HepG2 (cell line): ENCODE results near the gene SLC24A4. TPM values are rescaled to one million over a fixed set of nuclear protein-coding genes. Genes with fewer than 3 reads are reported as not detected.

ENCODE experiments used
- ATAC-seq: fragments of 200-7000 bp; cut with Tn5 transposase; 3 replicates; pipeline ENCODE4 v1.9.1; 2020; ENCODE audit warnings: mild to moderate bottlenecking, moderate library complexity
- BruUV-seq: library from RNA; stranded (reverse); fragments of 400-500 nt; replicated peaks from 2 replicates; lab custom pipeline; 2021; lab: Mats Ljungman, UMichigan
- CTCF ChIA-PET: fragments of 300-600 bp; formaldehyde crosslinking; extraction: SDS; loops from one replicate; lab custom pipeline; 2021; ENCODE audit warnings: low total read pairs, inconsistent platforms, low intra/inter-chr PET ratio; lab: Yijun Ruan, JAX
- POLR2A ChIA-PET: fragments of 350-600 bp; sonication (Branson Sonifier 250); formaldehyde crosslinking; loops from one replicate; lab custom pipeline; 2020; ENCODE audit warnings: antibody characterized with exemption, inconsistent platforms; lab: Yijun Ruan, JAX
- DNase-seq: peaks from one replicate; pipeline ENCODE4 v3.0.0-alpha.2; 2015; ENCODE audit warnings: low spot score
- FAIRE-seq: peaks from 3 replicates; lab custom pipeline; 2011; peaks lifted over from hg19 to GRCh38; lab: Jason Lieb, UNC
- H2AFZ ChIP-seq: one replicate; pipeline ENCODE4 v1.6.1; 2011; ENCODE audit warnings: low read length, inconsistent platforms
- H3K27ac ChIP-seq: fragments of 300-600 bp; 3 replicates; pipeline ENCODE4 v1.8.0; 2011; ENCODE audit warnings: mixed run types, mild to moderate bottlenecking, mixed read lengths, low read length, inconsistent platforms; ENCODE audit not compliant: insufficient read depth; ENCODE audit errors: extremely low read length
- H3K27me3 ChIP-seq, 2 experiments: fragments of 200-600 bp in 1 of 2; 2 replicates in 1 of 2; 3 replicates in 1 of 2; pipeline versions ENCODE4 v1.6.0 to v1.8.0; 2011; ENCODE audit warnings: low read length in 2 of 2, mild to moderate bottlenecking in 2 of 2, moderate library complexity in 2 of 2, inconsistent platforms in 1 of 2; ENCODE audit not compliant: insufficient read depth in 2 of 2, control insufficient read depth in 1 of 2
- H3K36me3 ChIP-seq, 2 experiments: fragments of 200-600 bp in 1 of 2; replicated peaks in 1 of 2; 2 replicates in 1 of 2; 3 replicates in 1 of 2; pipeline versions ENCODE4 v1.5.1 to v1.8.0; 2011; ENCODE audit warnings: low read length in 2 of 2, inconsistent platforms in 1 of 2; ENCODE audit not compliant: insufficient read depth in 2 of 2, control insufficient read depth in 1 of 2
- H3K4me1 ChIP-seq: 2 replicates; pipeline ENCODE4 v1.5.1; 2012; ENCODE audit warnings: low read length, inconsistent platforms; ENCODE audit not compliant: insufficient read depth
- H3K4me2 ChIP-seq: 2 replicates; pipeline ENCODE4 v1.6.0; 2011; ENCODE audit warnings: low read depth, low read length, inconsistent platforms
- H3K4me3 ChIP-seq, 3 experiments: fragments of 200-600 bp in 1 of 3; sonication (generic), shearing (Covaris generic) in 1 of 3; replicated peaks in 1 of 3; 2 replicates each; pipeline ENCODE4 v1.5.1; 2011 to 2016; ENCODE audit warnings: low read length in 3 of 3, inconsistent platforms in 2 of 3, low read depth in 2 of 3, mild to moderate bottlenecking in 2 of 3, control low read depth in 1 of 3, mixed read lengths in 1 of 3; ENCODE audit not compliant: insufficient read depth in 1 of 3
- H3K79me2 ChIP-seq: one replicate; pipeline ENCODE4 v1.6.1; 2011; ENCODE audit warnings: low read length, inconsistent platforms; ENCODE audit not compliant: insufficient read depth
- H3K9ac ChIP-seq: 2 replicates; pipeline ENCODE4 v1.6.0; 2011; ENCODE audit warnings: mild to moderate bottlenecking, low read depth, low read length, inconsistent platforms; ENCODE audit not compliant: insufficient read depth
- H3K9me3 ChIP-seq: 2 replicates; pipeline ENCODE4 v1.5.1; 2012; ENCODE audit warnings: mild to moderate bottlenecking, low read length
- H4K20me1 ChIP-seq: 2 replicates; pipeline ENCODE4 v1.6.0; 2011; ENCODE audit warnings: inconsistent platforms, mild to moderate bottlenecking, low read length, moderate library complexity; ENCODE audit not compliant: insufficient read depth
- CAMTA2 ChIP-seq: sonication (generic); formaldehyde crosslinking; IDR thresholded peaks from 2 replicates; pipeline ENCODE4 v1.4.0; 2020; ENCODE audit warnings: mild to moderate bottlenecking, missing genetic modification reagents, borderline replicate concordance
- FOXK2 ChIP-seq: fragments of 450-650 bp; IDR thresholded peaks from 2 replicates; pipeline ENCODE4 v1.6.1; 2016
- FOXP1 ChIP-seq, 2 experiments: fragments of 450-650 bp in 1 of 2; IDR thresholded peaks; 2 replicates each; pipeline ENCODE4 v1.6.1; 2017 to 2018; ENCODE audit warnings: antibody characterized with exemption in 1 of 2
- IKZF5 ChIP-seq: IDR thresholded peaks from 2 replicates; pipeline ENCODE4 v1.6.1; 2018; ENCODE audit warnings: missing genetic modification reagents, mild to moderate bottlenecking, missing compliant biosample characterization
- KDM5B ChIP-seq: sonication (generic); formaldehyde crosslinking; IDR thresholded peaks from 2 replicates; pipeline ENCODE4 v1.4.0; 2020; ENCODE audit warnings: missing genetic modification reagents, mild to moderate bottlenecking, borderline replicate concordance
- TEAD3 ChIP-seq: optimal IDR thresholded peaks from 2 replicates; pipeline ENCODE3; 2016; ENCODE audit warnings: borderline replicate concordance
- ZBED4 ChIP-seq: sonication (generic); formaldehyde crosslinking; IDR thresholded peaks from 2 replicates; pipeline ENCODE4 v1.4.0; 2020; ENCODE audit warnings: missing genetic modification reagents, borderline replicate concordance
- WGBS: methylation state at CpG from one replicate; pipeline ENCODE4 v1.1.6; 2017; ENCODE audit warnings: low lambda C conversion rate; 5-methylcytosine and 5-hydroxymethylcytosine counted together
- in situ Hi-C: cut with HindIII; loops from 2 replicates; pipeline ENCODE4 v1.10.0; 2017; ENCODE audit warnings: low pct_unique_long_range_greater_than_20kb; ENCODE audit not compliant: extremely low pct_ligation_motif_present
- intact Hi-C: fragments of 100-400 bp; cut with micrococcal nuclease; formaldehyde crosslinking; loops from one replicate; pipeline ENCODE4 v1.10.0; 2022; ENCODE audit not compliant: unreplicated experiment
- polyA plus RNA-seq, 8 experiments: library from polyadenylated mRNA; depleted of rRNA in 3 of 8; stranded (reverse) in 7 of 8; unstranded in 1 of 8; fragments of >200 nt; fragmentation: Illumina TruSeq in 4 of 8; extraction: Trizol in 4 of 8; gene quantifications; 2 replicates each; pipeline versions ENCODE4 v1.2.1 to v1.2.3, GENCODE V29; 2011 to 2016; ENCODE audit warnings: low read depth in 4 of 8, missing spikeins in 1 of 8, mixed read lengths in 1 of 8; ENCODE audit not compliant: insufficient read depth in 1 of 8
- total RNA-seq, 5 experiments: library from RNA; depleted of rRNA; stranded (reverse); fragments of >200 nt; fragmentation: Illumina TruSeq; extraction: Trizol; gene quantifications; 2 replicates each; pipeline ENCODE4 v1.2.3, GENCODE V29; 2016; ENCODE audit warnings: low read depth in 1 of 5

The SLC24A4 gene
- total and polyA plus RNA-seq, 2 of the 13 experiments (the other 11 are each of a cell fraction or from before 2014, with no cell fraction given), result not detected

- TF ChIP-seq ZBED4 (CRISPR knock-in tag) (no peak), KDM5B (CRISPR knock-in tag) (no peak)
These were observed 197.4 kb downstream of the SLC24A4 start (continued) for GRCh38 chr14:92520102-92521057.

- intact Hi-C loops, result no loop called here
- no TSS peak for BruUV-seq
- H2AFZ ChIP-seq, result no peak overlapping the region
- DNase-seq (no peak), FAIRE-seq (no peak)
- H3K4me2 ChIP-seq, result no peak overlapping the region
- in situ Hi-C loops, result no loop called here
- no peak overlapping the region for H3K4me3 ChIP-seq
- H3K27ac ChIP-seq, result no peak overlapping the region
- ChIA-PET CTCF (no interaction called here), POLR2A (no interaction called here)
- peaks cover 14% of the 10 kb centered on the region for H3K79me2 ChIP-seq
- H3K36me3 ChIP-seq, result no peaks in the 10 kb centered on the region; a peak in 2 of 5 replicates
- H3K27me3 ChIP-seq, result no peaks in the 10 kb centered on the region
- H3K9ac ChIP-seq, result no peak overlapping the region
- TF ChIP-seq FOXK2, result 0 out of 2 replicates have a peak, but pooled peaks have one; percentile 24
- 0 out of 2 replicates have a peak, but pooled peaks have one; percentile 23 for TF ChIP-seq FOXP1 (IDR thresholded peaks at IDR 0.05)
- no peak for TF ChIP-seq FOXP1 (CRISPR knock-in tag; IDR thresholded peaks at IDR 0.05)
- no peak for TF ChIP-seq TEAD3
- no peak for TF ChIP-seq IKZF5 (CRISPR knock-in tag)
- no peak for TF ChIP-seq CAMTA2 (CRISPR knock-in tag)
- TF ChIP-seq, all 625 proteins: peak for 2
- ATAC-seq, result no peak
- H3K9me3 ChIP-seq, result no peaks in the 10 kb centered on the region
- 97% methylated on average over 2 of the region's 2 CpGs for WGBS
- H4K20me1 ChIP-seq, result no peaks in the 10 kb centered on the region
- H3K4me1 ChIP-seq, result peaks cover 1% of the 10 kb centered on the region; the same call in 1 of the 2 replicates
These were observed 198.1 kb downstream of the SLC24A4 start for GRCh38 chr14:92521058-92521415.
